AG20443 (cell line): ENCODE results near the gene HCAR2.
"Not testable (repeated sequence)": the region's sequence is repeated elsewhere in the genome, so short reads cannot be mapped to it uniquely, and the experiment has no call there.

Source experiments
- DNase-seq: peaks from one replicate; pipeline ENCODE4 v3.0.0; 2012; ENCODE audit warnings: low spot score, mixed read lengths

Gene HCAR2

DNA sequence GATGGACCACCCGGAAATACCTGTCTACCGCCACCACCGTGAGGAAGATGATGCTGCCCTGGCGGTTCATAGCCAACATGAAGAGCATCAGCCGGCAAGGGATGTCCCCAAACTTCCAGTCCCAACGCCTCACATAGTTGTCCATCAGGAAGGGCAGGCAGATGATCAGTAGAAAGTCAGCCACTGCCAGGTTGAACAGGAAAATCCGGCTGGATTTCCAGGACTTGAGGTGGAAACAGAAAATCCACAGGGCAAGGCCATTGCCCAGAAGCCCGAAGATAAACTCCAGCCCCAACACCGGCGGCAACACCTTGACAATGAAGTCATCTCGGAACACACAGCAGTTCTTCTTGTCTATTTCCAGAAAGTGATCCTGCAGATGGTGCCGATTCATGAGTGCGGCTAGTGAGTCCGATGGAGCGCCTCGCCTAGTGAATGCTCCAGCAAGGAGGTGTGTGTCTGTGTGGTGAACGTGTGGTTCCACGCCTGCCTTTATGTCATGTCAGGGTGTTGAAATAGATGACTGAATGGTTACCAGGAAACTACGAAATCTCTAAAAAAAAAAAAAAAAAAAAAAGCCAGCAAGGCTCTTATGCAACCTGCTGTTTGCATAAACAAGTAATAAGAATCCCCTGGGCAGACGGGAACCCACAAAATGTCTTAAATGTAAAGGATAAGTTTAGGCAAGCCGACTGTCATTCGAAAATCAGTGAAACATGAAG, at the start of gene HCAR2:
TSS of gene HCAR2 (minus strand) at position 468 of the 722 bp plus-strand sequence. CDS start at position 394, 74 bp downstream.
- not testable (repeated sequence) for DNase-seq

DNA sequence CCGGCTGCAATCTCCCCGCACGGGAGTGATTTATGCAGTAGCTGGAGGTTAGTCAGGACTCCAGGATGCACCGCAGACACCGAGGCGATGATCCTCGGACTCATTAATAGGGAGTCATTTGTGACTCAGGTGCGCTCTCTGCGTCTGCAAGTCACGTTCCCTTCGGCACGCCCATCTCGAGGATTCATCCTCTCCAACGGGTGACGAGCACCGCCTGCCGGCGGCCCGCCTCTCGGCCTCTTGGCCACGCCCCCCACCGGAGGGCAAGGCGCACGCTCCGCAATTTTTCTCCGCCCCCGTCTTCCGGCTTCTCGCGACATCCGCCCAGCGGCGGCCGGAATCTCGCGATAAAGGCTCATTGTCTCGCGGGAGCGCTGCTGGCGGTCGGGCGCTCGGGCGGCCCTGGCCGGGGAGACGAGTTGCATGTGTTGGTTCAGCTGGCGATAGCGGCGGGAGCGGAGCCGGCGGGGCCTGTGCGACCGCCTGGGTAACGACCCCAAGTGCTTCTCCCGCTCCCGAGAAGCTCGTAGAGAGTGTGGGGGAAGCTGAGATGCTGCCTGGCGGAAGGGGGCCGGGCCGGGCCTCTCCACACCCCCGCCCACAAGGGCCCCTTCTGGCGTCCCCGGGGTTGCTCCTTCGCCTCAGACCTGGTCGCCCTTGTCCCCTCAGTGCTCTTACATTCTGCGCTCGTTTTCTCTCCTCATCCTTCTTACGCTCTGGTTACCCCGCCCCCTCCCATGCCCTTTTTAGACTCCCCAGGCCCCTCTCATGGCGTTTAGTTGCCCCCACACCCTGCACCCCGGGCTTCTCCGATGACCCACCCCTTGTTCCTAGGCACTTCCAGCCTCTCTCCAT, 49.5 kb upstream of the HCAR2 start, which contains the start of gene DENR:
TSS of gene DENR (plus strand) at position 361 of the 855 bp plus-strand sequence. CDS start 878 bp downstream, outside the sequence.
- peak; percentile 98 for DNase-seq

DNA sequence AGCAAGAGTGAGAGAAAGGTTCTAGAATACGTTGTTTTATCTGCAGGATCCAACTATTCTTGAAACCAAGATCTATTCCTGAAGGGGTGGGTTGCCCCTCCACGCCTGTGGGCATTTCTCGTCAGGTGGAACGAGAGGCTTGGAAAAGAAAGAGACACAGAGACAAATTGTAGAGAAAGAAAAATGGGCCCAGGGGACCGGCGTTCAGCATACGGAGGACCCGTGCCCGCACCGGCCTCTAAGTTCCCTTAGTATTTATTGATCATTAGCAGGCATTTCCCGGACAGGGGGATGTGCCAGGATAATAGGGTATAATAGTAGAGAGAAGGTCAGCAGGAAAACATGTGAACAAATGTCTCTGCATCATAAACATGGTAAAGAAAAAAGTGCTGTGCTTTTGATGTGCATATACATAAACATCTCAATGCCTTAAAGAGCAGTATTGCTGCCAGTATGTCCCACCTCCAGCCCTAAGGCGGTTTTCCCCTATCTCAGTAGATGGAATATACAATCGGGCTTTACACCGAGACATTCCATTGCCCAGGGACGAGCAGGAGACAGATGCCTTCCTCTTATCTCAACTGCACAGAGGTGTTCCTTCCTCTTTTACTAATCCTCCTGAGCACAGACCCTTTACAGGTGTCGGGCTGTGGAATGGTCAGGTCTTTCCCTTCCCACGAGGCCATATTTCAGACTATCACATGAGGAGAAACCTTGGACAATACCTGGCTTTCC, 47.8 kb upstream of the HCAR2 start:
- DNase-seq: not testable (repeated sequence)

DNA sequence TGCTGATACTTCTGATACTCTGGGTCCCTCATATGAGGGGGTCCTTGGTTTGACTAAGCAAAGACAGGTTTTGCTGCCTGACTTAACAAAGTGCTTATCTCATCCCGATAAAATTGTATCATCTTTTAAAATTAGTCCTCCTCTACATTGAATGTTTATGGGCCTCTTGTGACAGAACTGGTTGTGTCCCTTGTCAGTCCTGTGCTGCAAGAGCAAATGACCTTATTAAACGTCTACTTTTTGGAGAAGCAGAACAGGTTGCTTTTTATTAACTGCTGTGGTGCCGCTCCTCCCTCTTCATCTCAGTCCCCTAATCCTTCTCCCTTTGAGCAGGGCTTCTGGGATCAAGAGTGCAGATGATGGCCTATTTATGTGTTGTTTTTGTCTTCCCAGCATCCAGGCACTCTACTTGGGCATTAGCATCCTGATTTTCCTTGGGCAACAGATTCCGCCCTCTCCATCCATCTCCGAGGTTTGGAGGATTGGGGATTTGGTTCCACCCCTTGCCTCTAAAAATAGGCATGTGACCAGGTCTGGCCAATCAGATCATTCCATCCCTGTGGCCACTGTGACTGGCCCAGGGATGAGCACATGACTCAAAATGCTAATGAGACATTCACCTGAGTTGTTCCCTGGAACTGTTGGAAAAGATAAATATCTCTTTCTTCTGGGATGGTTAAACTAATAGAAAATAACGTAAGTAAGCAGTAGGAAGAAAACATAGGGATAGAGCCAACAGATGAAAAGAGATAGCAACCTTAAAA, 46.6 kb upstream of the HCAR2 start:
- no peak for DNase-seq

DNA sequence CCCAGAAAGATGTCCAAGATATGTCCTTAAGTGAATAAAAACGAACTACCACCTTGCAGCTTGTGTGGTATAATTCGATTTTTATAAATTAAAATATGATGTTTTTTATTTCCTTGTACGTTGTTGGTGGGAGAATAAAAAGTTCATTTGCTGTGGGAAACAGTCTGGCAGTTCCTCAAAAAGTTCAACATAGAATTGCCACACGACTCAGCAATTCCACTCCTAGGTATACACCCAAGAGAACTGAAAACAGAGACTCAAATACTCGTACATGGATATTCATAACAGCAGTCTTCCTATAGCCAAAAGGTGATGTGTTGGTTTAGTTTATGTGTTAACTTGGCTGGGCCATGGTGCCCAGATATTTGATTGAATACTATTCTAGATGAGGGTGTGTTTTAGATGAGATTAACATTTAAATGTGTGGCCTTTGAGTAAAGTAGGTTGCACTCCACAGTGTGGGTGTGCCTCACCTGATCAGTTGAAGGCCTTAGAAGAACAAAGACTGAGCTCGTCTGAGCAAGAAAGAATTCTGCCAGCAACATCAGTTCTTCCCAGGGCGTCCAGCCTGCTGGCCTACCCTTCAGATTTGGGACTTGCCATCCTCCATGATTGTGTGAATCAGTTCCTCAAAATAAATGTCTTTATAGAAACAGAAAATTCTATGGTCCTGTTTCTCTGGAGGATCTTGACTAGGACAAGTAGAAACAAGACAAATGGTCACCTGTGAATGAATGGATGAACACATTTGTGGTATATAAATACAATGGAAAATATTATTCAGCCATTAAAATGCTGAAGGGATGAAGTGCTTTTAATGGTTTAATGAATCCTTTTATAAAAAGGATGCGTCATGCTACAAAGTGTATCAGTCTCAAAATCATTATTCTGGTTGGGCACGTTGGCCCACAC, 44.3 kb upstream of the HCAR2 start:
- no peak for DNase-seq

DNA sequence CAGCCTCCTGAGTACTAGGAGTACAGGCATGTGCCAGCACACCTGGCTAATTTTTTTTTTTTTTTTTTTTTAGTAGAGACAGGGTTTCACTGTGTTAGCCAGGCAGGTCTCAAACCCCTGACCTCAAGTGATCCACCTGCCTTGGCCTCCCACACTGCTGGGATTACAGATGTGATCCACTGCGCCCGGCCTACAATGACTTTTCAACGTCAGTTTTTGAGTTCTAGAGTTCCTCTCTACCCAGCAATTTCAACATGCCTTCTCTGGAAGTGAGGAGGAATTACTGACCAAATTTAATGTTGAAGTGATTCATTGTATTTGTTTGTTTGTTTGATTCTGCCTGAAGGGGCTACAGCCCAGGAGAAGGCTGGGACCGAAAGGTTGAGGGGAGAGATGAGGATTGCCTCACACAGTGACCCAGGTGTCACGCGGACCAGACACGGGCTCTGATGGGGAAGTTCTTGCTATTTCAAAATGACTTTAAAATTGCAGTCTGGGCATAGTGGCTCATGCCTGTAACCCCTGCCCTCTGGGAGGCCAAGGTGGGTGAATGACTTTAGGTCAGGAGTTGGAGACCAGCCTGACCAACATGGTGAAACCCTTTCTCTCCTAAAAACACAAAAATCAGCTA, 40.9 kb upstream of the HCAR2 start:
- no peak for DNase-seq

DNA sequence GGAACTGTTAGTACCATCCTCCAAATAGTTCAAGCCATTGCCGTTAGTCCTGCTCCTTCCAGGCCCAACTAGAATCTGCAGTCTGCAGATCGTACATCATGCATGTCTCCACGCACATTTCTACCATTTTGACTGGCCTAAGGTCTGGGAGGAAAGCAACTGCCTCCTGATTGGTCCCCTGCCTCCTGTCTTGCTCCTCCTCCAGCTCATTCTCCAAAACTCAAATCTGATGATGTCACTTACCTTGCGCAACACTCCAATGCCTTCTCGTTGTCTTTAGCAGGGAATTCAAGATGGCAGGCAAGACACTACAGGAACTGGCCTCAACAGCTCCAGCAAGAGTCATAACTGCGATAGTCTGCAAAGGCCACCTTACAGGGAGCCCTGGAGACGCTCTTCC, 37.2 kb upstream of the HCAR2 start:
- no peak for DNase-seq

DNA sequence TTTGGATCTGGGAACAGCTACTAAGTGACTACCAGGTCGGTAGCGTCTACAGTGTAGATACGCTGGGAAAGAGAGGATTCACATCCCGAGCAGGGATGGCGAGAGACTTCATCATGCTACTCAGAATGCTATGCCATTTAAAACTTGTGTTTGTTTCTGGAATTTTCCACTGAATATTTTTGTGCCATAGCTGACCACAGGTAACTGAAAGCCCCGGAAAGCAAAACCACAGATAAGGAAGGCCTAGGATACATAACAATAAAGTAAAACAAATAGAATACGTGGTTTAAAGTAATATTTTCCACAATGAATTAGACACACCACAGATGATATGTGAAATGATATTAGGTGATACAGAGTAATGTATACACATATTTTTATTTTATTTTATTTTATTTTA, 35.4 kb upstream of the HCAR2 start:
- DNase-seq: no peak

DNA sequence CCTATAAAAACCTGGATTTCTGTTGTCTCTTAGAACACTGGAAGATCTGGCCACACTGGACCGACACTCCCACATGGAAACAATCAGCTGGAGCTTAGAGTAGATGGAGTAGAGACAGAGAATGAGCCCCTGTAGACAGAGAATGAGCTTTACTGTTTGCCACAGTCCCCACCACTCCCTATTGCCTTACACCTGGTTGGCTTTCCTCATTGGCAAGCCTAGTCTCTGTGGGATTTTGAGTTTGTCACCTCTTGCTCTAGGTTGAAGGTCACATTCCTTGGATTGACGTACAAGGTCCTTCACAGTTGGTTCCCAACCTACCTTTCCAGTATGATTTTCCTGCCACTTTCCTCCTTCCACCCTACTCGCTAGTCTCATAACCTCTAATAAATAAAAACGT, 29.5 kb upstream of the HCAR2 start:
- DNase-seq: no peak

DNA sequence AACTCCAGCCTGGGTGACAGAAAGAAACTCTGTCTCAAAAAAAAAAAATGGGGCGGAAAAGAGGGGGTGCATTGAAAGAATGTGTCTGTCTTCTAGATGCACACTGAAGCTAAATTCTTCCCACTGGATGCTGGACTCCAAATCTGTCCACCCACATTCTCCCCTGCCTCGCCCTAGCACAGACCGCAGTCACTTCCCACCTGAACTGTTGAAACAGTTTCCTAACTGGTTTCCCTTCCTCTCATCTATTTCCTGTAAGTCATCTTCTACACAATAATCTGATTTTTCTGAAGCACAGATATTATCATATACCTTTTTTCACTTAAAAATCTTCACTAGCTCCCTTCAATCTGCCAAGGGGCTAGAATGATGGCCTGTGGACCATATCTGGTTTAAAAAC, 29.0 kb upstream of the HCAR2 start:
- DNase-seq: no peak

DNA sequence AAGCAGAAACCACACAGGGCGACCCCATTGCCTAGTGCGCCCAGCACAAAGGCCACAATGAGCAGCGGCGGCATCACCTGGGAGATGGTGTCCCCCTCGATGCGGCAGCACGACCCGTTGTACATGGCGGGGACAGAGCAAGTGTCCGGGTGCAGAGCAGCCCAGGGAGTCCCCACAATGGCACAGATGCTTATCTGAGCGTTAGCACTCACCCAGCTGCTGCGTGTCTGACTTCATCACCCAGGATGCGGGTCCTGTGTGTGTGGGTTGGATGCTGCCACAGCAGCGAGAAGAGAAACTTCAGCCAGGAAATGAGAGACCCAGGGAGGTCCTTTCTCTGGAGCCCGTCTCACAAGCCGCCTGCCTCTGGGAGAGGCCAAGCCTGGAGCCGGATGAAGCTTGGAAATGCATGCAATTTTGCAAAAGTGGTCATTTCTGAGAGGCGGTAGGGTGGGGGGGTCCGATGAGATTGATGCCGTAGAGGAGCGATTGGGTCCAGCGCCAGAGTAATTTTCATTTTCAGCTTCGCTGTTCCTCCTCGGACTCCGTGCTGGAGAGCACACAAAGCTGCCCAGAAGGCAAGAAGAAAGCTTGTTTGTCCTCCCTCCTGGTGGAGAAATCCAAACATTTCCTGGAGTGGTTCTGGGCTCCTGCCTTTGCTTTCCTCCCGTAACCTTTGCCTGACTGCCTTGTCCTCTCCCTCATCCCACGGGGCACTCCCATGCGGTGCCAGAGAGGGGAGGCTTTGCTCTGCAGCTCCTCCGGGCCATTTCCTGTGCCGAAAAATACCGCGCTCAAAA, 27.3 kb upstream of the HCAR2 start, which contains the start of gene HCAR1:
TSS of gene HCAR1 (minus strand) at position 630 of the 800 bp plus-strand sequence. CDS start at position 125, 505 bp downstream.
- no peak for DNase-seq

DNA sequence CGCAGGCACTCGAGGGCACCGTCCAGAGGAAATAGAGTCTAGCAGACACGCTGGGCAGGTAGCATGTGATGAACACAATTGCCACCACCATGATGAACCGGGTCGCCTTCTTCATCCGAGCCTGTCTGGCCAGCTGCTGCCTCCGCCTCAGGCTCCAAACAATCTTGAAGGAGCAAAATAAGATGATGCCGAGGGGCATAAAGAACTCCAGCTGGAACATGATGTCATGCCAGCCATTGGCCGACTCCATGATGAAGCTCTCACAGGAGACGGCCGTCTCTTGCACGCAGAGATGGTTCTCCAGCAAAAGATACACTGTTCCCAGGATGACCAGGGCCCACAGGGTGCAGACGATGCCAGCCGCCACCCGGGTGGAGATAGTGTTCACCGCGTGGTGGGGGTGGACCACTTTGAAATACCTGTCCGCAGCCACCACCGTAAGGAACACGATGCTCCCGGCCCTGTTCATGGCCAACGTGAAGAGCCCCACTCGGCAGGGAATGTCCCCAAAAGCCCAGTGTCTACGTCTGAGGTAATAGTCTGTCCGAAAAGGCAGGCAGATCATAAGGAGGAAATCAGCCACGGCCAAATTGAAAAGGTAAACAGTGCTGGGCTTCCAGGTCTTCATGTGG, 26.5 kb upstream of the HCAR2 start:
- no peak for DNase-seq

DNA sequence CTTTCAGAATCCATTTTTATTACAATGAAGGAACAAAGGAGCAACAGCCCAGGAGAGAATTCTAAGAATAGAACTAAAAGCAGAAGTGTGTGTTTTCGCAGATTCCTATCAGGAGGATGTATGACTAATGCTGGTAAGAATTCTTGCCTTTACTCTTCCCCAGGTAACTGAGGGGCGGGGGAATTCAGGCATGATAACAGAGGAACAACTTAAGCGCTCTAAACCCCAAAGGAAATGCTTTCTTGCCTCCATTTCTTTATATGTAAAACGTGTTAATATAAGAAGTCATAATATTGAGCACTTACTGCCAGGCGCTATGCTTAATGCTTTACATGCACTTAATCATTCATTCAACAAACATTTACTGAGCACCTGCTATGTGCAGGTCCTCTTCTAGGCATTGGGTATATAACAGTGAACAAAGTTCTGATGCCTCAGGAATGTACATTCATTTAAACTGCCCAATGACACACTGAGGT, 23.0 kb upstream of the HCAR2 start:
- DNase-seq: no peak

DNA sequence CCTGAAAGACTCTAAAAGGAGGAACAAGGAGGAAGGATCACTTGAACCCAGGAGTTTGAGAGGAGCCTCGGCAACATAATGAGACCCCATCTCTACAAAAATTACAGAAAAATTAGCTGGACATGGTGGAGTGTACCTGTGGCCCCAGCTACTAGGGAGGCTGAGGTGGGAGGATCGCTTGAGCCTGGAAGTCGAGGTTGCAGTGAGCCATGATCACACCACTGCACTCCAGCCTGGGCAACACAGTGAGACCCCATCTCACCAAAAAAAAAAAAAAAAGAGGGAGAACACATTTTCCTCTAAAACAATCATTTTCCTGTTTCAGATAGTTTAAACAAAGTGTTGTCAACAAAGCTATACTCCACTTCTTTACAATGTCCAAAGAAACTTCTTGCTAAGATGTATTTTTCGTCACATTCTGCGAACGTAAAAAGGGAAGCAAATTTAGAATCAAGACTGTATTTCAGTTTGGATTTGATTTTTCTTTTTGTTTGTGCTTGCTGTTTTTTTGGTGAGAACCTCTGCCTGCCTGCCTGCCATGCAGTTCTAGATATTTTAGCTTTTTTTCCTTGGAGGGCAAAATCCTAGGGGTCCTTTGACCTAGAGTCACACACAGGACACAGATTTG, 22.4 kb upstream of the HCAR2 start:
- no peak for DNase-seq

DNA sequence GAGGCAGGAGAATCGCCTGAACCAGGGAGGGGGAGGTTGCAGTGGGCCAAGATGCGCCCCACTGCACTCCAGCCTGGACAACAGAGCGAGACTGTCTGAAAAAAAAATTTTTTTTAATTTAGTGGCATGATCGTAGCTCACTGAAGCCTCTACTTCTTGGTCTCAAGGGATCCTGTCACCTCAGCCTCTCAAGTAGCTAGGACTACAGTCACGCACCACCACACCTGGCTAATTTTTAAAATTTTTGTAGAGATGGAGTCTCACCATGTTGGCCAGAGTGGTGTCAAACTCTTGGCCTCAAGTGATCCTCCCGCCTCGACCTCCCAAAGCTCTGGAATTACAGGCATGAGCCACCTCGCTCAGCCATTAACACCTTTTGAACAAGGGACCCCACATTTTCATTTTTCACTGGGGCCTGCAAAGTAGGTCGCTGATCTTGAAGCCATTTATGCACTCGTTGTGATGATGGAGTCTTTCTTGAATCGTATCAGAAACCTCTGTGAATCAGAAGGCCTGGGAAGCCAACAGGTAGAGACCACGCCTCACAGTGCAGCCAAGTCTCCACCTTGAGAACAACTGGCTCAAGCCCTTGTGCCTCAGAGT, 21.6 kb upstream of the HCAR2 start:
- DNase-seq: no peak

DNA sequence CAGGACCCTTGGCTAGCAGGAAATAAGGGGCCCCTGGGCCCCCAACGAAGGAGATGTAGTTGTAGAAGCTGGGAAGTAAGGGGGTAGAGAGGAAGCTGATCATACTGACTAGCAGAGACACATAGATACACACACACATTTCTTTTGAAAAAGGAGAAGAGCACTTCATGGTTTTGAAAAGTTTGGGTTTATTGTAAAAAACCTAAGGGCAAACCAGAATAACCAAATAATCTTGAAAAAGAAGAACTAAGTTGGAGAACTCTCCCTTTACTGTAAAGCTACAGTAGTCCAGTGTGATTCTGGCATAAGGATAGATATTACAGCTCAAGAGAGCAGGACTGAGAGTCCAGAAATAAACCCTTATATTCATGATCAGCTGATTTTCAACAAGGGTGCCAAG, 19.2 kb upstream of the HCAR2 start:
- no peak for DNase-seq

DNA sequence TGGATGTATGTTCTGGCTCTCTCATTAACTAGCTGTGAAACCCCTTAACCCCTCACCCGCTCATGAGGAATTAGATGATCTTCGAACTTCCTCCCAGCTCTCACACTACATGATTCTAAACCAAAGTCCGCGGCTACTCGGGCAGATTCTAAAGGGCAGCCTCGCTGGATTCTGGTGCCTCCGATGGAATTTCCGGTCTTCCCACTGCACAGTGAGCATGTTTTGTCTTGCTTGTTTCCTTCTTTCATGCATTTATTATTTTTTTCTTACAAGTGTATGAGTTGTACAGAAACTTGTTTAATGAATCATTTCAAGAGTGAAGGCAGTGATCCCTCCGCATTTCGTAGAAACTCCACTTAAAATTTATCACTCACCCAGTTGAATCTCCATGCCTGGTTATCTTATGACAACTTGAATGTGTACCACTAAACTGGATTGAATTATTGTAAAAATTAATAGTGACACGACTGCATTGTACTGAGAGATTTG, 17.9 kb upstream of the HCAR2 start:
- DNase-seq: no peak
